HG03439 (cell line): Measurements from ENCODE around the gene KLF16.

Source experiments
- ATAC-seq: cut with Tn5 transposase; IDR thresholded peaks from one replicate; pipeline ENCODE4 v1.9.1; 2021; ENCODE audit warnings: mild to moderate bottlenecking, moderate library complexity; ENCODE audit not compliant: unreplicated experiment

Gene KLF16

GRCh38 chr19:1845125-1845515, 18.3 kb downstream of the KLF16 start:
- ATAC-seq, result no peak

GRCh38 chr19:1844513-1845124, 18.8 kb downstream of the KLF16 start:
- ATAC-seq, result no peak

GRCh38 chr19:1843646-1844394, 19.6 kb downstream of the KLF16 start:
- ATAC-seq, result no peak

GRCh38 chr19:1843116-1843515, 20.3 kb downstream of the KLF16 start:
- no peak for ATAC-seq

- ATAC-seq, result no peak
Observed at GRCh38 chr19:1841209-1841924, 22.0 kb downstream of the KLF16 start.

- no peak for ATAC-seq
Observed at GRCh38 chr19:1840541-1841115, 22.8 kb downstream of the KLF16 start.

- ATAC-seq, result no peak
Observed at GRCh38 chr19:1839658-1840540, 23.5 kb downstream of the KLF16 start.

- ATAC-seq, result no peak
Observed at GRCh38 chr19:1837625-1838105, 25.7 kb downstream of the KLF16 start.

- ATAC-seq, result no peak
Observed at GRCh38 chr19:1837222-1837565, 26.2 kb downstream of the KLF16 start.

GRCh38 chr19:1836458-1837221, 26.7 kb downstream of the KLF16 start:
- no peak for ATAC-seq

GRCh38 chr19:1833540-1833939, 29.8 kb downstream of the KLF16 start:
- no peak for ATAC-seq

- ATAC-seq, result no peak
Observed at GRCh38 chr19:1832046-1832663, 31.2 kb downstream of the KLF16 start.

GRCh38 chr19:1830978-1831377, 32.4 kb downstream of the KLF16 start:
- ATAC-seq, result no peak

GRCh38 chr19:1830568-1830967, 32.8 kb downstream of the KLF16 start:
- no peak for ATAC-seq

GRCh38 chr19:1829958-1830357, 33.4 kb downstream of the KLF16 start:
- ATAC-seq, result no peak

- no peak for ATAC-seq
Observed at GRCh38 chr19:1828279-1829238, 34.8 kb downstream of the KLF16 start.

GRCh38 chr19:1827566-1828278, 35.7 kb downstream of the KLF16 start:
- no peak for ATAC-seq
